ENCODE measurements around the gene RASAL1.

RASAL1 gene

GRCh38 chr12:113162102-113163029 is 26.8 kb upstream of the RASAL1 start:
- no peak for DNase-seq

- DNase-seq: peak; percentile 52
Measured at GRCh38 chr12:113161415-113162016, 26.0 kb upstream of the RASAL1 start.

GRCh38 chr12:113159937-113160336 is 24.4 kb upstream of the RASAL1 start:
- no peak for DNase-seq

GRCh38 chr12:113158439-113159203 is 23.1 kb upstream of the RASAL1 start:
- DNase-seq: no peak

- no peak for DNase-seq
Measured at GRCh38 chr12:113157218-113157859, 21.8 kb upstream of the RASAL1 start.

GRCh38 chr12:113155646-113156045 is 20.1 kb upstream of the RASAL1 start:
- DNase-seq: no peak

GRCh38 chr12:113155060-113155459 is 19.5 kb upstream of the RASAL1 start:
- no peak for DNase-seq

GRCh38 chr12:113154351-113154973 is 18.9 kb upstream of the RASAL1 start:
- peak; percentile 46 for DNase-seq

GRCh38 chr12:113152835-113153814 is 17.6 kb upstream of the RASAL1 start:
- peak; percentile 73 for DNase-seq

GRCh38 chr12:113152196-113152834 is 16.8 kb upstream of the RASAL1 start:
- no peak for DNase-seq

GRCh38 chr12:113151655-113152054 is 16.1 kb upstream of the RASAL1 start:
- no peak for DNase-seq

GRCh38 chr12:113149361-113150150 is 14.0 kb upstream of the RASAL1 start, which contains the start of gene CFAP73:
Gene CFAP73, plus strand, starts transcription at chr12:113149724. Its CDS starts 134 bp downstream, at chr12:113149858.
- DNase-seq: peak; percentile 31

- DNase-seq: no peak
Measured at GRCh38 chr12:113146999-113147398, 11.4 kb upstream of the RASAL1 start.

- no peak for DNase-seq
Measured at GRCh38 chr12:113145720-113146551, 10.4 kb upstream of the RASAL1 start.

- no peak for DNase-seq
Measured at GRCh38 chr12:113144806-113145205, 9.2 kb upstream of the RASAL1 start.

GRCh38 chr12:113143959-113144358 is 8.4 kb upstream of the RASAL1 start:
- no peak for DNase-seq

- no peak for DNase-seq
Measured at GRCh38 chr12:113142886-113143332, 7.3 kb upstream of the RASAL1 start.

- DNase-seq: peak; percentile 54
Measured at GRCh38 chr12:113142173-113142885, 6.8 kb upstream of the RASAL1 start.
